Activated naive CD4-positive, alpha-beta T cell treated with anti-CD3 and anti-CD28 coated beads, Interleukin-2, amount 50 U/mL, for 24 hours (primary cell): ENCODE results near the gene SHISA6.

Experiments
- H3K27ac Mint-ChIP-seq: one replicate; pipeline ENCODE4 v1.8.0; 2021; ENCODE audit warnings: mild to moderate bottlenecking, mixed read lengths
- H3K27me3 Mint-ChIP-seq: one replicate; pipeline ENCODE4 v1.8.0; 2021; ENCODE audit warnings: mixed read lengths
- H3K36me3 Mint-ChIP-seq: one replicate; pipeline ENCODE4 v1.8.0; 2021; ENCODE audit warnings: mixed read lengths
- H3K4me1 Mint-ChIP-seq: one replicate; pipeline ENCODE4 v1.8.0; 2021; ENCODE audit warnings: mixed read lengths
- H3K4me3 Mint-ChIP-seq: one replicate; pipeline ENCODE4 v1.8.0; 2021; ENCODE audit warnings: mild to moderate bottlenecking, mixed read lengths
- H3K9me3 Mint-ChIP-seq: one replicate; pipeline ENCODE4 v1.8.0; 2021; ENCODE audit warnings: mixed read lengths

Gene SHISA6

DNA sequence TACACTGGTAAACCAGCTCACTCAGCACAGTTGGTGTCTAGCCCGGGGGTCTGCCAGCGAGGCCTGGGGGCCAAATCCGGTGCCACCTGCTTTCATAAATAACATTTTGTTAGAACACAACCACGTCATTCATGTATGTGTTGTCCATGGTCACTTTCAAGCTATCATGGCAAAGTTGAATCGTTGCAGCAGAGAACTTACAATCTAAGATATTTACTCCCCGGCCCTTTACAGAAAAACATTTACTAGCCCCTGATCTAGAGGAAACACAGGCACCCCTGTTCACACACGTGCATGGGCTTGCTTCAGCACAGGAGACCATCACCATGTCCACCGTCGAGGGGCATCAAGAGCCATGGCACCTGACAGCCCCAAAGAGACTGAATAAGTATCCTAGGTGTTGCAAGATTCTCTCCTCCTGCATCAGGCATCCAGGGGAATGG, 245.9 kb downstream of the SHISA6 start:
- Mint-ChIP-seq H3K27me3 (no peaks in the 10 kb centered on the region), H3K9me3 (peaks cover 10% of the 10 kb centered on the region), H3K36me3 (no peaks in the 10 kb centered on the region), H3K4me3 (no peak overlapping the region), H3K4me1 (no peaks in the 10 kb centered on the region), H3K27ac (no peak overlapping the region)

- H3K4me3 Mint-ChIP-seq, result no peak overlapping the region
- H3K36me3 Mint-ChIP-seq, result no peaks in the 10 kb centered on the region
- peaks cover 10% of the 10 kb centered on the region for H3K9me3 Mint-ChIP-seq
- H3K27me3 Mint-ChIP-seq, result no peaks in the 10 kb centered on the region
- no peaks in the 10 kb centered on the region for H3K4me1 Mint-ChIP-seq
- no peak overlapping the region for H3K27ac Mint-ChIP-seq
Observed at GRCh38 chr17:11487469-11487868, 246.5 kb downstream of the SHISA6 start.

GRCh38 chr17:11488407-11488806, 247.4 kb downstream of the SHISA6 start:
- no peaks in the 10 kb centered on the region for H3K4me1 Mint-ChIP-seq
- peaks cover 10% of the 10 kb centered on the region for H3K9me3 Mint-ChIP-seq
- H3K4me3 Mint-ChIP-seq, result no peak overlapping the region
- H3K27me3 Mint-ChIP-seq, result no peaks in the 10 kb centered on the region
- no peak overlapping the region for H3K27ac Mint-ChIP-seq
- no peaks in the 10 kb centered on the region for H3K36me3 Mint-ChIP-seq

GRCh38 chr17:11490171-11490755, 249.2 kb downstream of the SHISA6 start:
- Mint-ChIP-seq H3K9me3 (peaks cover 10% of the 10 kb centered on the region), H3K27me3 (no peaks in the 10 kb centered on the region), H3K4me3 (no peak overlapping the region), H3K27ac (no peak overlapping the region), H3K36me3 (no peaks in the 10 kb centered on the region), H3K4me1 (no peaks in the 10 kb centered on the region)

DNA sequence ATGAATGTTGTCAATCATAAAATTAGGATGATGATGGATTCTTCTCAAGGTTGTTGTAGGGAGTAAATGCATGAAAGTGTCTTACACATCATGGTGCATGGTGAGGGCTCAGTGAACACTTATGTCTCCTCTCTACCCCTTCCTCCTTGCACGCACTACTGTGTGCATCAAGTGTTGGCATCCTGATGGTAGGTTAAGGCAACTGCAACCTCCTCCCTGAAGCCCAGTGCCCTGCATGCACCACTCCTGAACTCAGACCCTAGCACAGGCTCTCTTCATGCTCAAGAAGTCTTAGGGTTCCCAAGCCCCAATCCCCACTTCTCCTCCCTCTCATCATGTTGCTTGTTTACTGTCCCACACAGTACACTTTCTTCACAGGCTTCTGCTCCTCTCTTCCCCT, 251.5 kb downstream of the SHISA6 start:
- Mint-ChIP-seq H3K4me1 (no peaks in the 10 kb centered on the region), H3K9me3 (peaks cover 10% of the 10 kb centered on the region), H3K27me3 (no peaks in the 10 kb centered on the region), H3K36me3 (no peaks in the 10 kb centered on the region), H3K4me3 (no peak overlapping the region), H3K27ac (no peak overlapping the region)

DNA sequence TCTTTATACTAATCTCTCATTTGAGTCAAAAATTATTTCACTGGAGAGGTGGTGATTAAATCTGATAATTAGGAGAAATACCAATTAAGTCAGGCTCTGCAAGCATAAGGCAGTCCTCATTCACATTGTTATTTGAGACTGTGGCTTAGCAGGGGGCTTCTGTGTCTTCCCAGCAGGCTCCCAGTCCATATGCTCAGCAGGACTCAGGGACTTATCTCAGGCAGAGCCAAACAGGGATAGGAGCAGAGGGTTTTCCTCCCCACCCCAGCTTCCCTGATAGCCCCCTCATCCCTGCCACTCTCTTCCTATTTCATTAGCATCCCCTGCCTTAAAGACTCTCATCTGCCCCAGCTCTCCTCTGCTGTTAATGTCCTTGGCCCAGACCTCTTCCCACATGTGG, 252.9 kb downstream of the SHISA6 start:
- Mint-ChIP-seq H3K36me3 (no peaks in the 10 kb centered on the region), H3K9me3 (peaks cover 10% of the 10 kb centered on the region), H3K4me1 (no peaks in the 10 kb centered on the region), H3K27ac (no peak overlapping the region), H3K27me3 (no peaks in the 10 kb centered on the region), H3K4me3 (no peak overlapping the region)

GRCh38 chr17:11495613-11496012, 254.6 kb downstream of the SHISA6 start:
- no peaks in the 10 kb centered on the region for H3K27me3 Mint-ChIP-seq
- H3K4me3 Mint-ChIP-seq, result no peak overlapping the region
- H3K27ac Mint-ChIP-seq, result no peak overlapping the region
- no peaks in the 10 kb centered on the region for H3K4me1 Mint-ChIP-seq
- no peaks in the 10 kb centered on the region for H3K36me3 Mint-ChIP-seq
- peaks cover 2% of the 10 kb centered on the region for H3K9me3 Mint-ChIP-seq

GRCh38 chr17:11499881-11500280, 258.9 kb downstream of the SHISA6 start:
- Mint-ChIP-seq H3K27ac (no peak overlapping the region), H3K27me3 (no peaks in the 10 kb centered on the region), H3K36me3 (no peaks in the 10 kb centered on the region), H3K4me3 (no peak overlapping the region), H3K9me3 (no peaks in the 10 kb centered on the region), H3K4me1 (no peaks in the 10 kb centered on the region)

DNA sequence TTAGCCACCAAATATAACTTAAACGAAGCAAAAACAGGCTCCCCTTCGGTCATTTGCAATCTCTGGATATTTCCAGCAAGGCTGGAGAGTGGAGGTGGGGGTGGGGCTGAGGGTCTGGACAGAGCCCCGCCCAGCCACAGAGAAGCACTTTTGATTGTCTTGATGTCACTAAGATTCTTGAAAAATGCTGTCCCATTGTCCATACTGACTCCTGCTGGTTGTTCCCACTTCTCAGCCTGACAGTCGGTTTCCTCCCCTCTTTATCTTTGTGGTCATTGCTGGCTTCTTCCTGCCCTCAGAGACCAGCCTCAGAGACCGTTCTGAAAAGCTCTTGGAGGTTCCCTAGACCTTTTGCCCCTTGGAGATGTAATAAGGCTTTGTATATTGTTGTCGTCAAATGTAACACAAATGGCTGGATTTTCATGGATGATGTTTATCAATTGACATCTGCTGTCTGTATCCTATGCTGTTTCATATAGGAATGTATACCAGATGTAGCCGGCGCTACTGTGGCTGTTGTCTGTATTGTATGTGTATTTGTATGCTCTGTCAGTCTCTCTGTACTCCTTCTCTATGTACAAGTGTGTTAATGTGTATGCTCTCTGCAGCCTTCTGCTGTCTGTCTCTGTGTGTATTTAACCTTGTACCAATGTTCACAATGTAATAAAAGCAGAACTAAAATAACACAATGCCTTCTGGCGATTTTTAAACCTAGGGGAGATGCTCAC, 262.5 kb downstream of the SHISA6 start:
- no peaks in the 10 kb centered on the region for H3K4me1 Mint-ChIP-seq
- no peaks in the 10 kb centered on the region for H3K27me3 Mint-ChIP-seq
- no peaks in the 10 kb centered on the region for H3K36me3 Mint-ChIP-seq
- no peak overlapping the region for H3K27ac Mint-ChIP-seq
- H3K9me3 Mint-ChIP-seq, result no peaks in the 10 kb centered on the region
- H3K4me3 Mint-ChIP-seq, result no peak overlapping the region

DNA sequence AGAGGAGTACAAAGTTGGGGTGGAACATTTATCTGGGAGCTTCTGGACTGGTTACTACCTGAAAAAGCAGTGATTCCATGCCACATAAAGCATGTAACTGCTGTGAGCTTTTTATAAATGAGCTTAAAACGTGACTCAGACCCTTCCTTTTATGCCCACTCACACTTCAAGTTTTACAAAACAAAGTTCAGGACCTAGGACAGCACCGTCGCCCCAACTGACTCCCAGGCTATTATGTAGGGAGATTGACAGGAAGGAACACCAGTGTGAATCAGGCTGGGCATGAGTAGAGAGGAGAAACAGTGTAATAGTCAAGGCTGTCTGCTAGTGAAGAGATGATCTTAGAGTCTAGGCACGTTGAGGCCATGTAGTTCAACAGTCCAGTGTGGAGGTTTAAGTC, 265.6 kb downstream of the SHISA6 start:
- H3K36me3 Mint-ChIP-seq, result no peaks in the 10 kb centered on the region
- H3K4me1 Mint-ChIP-seq, result no peaks in the 10 kb centered on the region
- no peaks in the 10 kb centered on the region for H3K27me3 Mint-ChIP-seq
- H3K9me3 Mint-ChIP-seq, result no peaks in the 10 kb centered on the region
- H3K4me3 Mint-ChIP-seq, result no peak overlapping the region
- no peak overlapping the region for H3K27ac Mint-ChIP-seq

GRCh38 chr17:11511696-11512095, 270.7 kb downstream of the SHISA6 start:
- H3K27ac Mint-ChIP-seq, result no peak overlapping the region
- no peak overlapping the region for H3K4me3 Mint-ChIP-seq
- H3K36me3 Mint-ChIP-seq, result no peaks in the 10 kb centered on the region
- H3K9me3 Mint-ChIP-seq, result no peaks in the 10 kb centered on the region
- no peaks in the 10 kb centered on the region for H3K4me1 Mint-ChIP-seq
- no peaks in the 10 kb centered on the region for H3K27me3 Mint-ChIP-seq

DNA sequence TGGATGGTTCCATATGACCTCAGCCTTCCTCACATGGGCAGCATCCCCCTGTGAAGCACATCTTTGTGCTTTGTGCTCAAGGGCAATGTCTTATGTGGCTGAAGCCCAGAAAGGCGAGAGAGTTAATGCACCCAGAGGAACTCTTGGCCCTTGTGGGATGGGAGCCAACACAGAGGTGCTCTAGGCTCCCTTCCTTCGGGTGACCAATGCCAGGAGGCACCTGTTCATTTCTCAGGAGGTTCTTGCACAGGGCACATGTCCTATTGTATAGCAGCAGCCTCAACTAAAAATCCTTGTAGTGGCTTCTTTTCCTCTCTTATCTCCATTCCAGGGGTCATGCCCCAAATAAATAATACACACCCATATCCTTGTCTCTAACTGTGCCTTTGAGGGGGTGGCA, 273.6 kb downstream of the SHISA6 start:
- Mint-ChIP-seq H3K27me3 (no peaks in the 10 kb centered on the region), H3K36me3 (no peaks in the 10 kb centered on the region), H3K4me3 (no peak overlapping the region), H3K27ac (no peak overlapping the region), H3K9me3 (no peaks in the 10 kb centered on the region), H3K4me1 (no peaks in the 10 kb centered on the region)

DNA sequence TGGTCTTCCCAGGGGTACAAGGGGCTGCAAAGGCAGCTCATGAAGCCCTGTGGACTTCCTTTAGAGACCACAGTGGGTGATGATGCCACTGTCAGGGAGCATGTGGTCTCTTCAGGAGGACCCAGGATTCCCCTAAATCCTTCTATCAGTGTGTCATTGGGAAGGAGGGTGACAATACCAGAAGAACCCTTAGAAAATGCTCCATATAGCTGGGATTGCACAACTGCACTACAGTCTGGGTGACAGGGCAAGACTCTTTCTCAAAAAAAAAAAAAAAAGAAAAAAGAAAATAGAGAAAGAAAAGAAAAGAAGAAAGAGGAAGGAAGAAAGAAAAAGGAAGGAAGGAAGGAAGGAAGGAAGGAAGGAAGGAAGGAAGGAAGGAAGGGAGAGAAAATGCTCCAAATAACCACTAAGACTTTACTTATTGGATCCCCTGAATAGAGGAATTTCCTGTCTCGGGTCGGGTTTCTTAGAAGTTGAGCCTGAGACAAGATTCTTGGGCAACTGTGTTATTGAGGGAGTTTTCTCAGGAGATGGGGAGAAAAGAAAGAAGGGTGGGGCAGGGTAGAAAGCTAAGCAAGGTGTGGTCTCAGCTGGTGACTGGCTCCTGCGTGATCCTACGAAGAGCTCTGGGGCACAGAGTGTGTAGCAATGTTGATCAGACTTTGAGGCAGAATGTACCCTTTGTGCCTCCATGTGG, 274.1 kb downstream of the SHISA6 start:
- H3K27me3 Mint-ChIP-seq, result no peaks in the 10 kb centered on the region
- H3K9me3 Mint-ChIP-seq, result no peaks in the 10 kb centered on the region
- H3K4me3 Mint-ChIP-seq, result no peak overlapping the region
- no peak overlapping the region for H3K27ac Mint-ChIP-seq
- no peaks in the 10 kb centered on the region for H3K36me3 Mint-ChIP-seq
- H3K4me1 Mint-ChIP-seq, result no peaks in the 10 kb centered on the region

- Mint-ChIP-seq H3K4me1 (no peaks in the 10 kb centered on the region), H3K9me3 (no peaks in the 10 kb centered on the region), H3K4me3 (no peak overlapping the region), H3K27me3 (no peaks in the 10 kb centered on the region), H3K27ac (no peak overlapping the region), H3K36me3 (no peaks in the 10 kb centered on the region)
Observed at GRCh38 chr17:11515901-11516300, 274.9 kb downstream of the SHISA6 start.

DNA sequence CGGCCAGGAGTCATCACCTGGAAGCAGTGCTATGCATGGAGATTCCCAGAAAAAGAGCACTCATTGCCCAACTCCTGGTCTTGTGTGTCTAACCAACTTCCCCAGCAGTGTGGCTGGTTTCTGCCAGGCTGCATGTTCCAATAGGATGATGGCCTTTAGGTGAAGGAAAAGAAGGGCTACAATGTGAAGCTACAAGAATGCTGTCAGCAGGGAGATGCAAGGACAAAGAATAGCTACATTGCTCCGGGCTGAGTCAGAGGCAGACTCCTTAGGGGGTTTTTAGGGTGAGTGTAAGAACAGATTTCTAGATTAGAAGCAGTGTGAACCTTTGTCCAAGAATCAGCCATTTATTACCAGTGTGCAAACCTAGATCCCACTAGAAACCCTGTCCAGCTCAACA, 294.2 kb downstream of the SHISA6 start:
- H3K36me3 Mint-ChIP-seq, result no peaks in the 10 kb centered on the region
- no peaks in the 10 kb centered on the region for H3K27me3 Mint-ChIP-seq
- H3K9me3 Mint-ChIP-seq, result peaks cover 5% of the 10 kb centered on the region
- H3K4me3 Mint-ChIP-seq, result no peak overlapping the region
- no peak overlapping the region for H3K27ac Mint-ChIP-seq
- H3K4me1 Mint-ChIP-seq, result no peaks in the 10 kb centered on the region

GRCh38 chr17:11538366-11538765, 297.4 kb downstream of the SHISA6 start:
- Mint-ChIP-seq H3K27ac (no peak overlapping the region), H3K27me3 (no peaks in the 10 kb centered on the region), H3K36me3 (no peaks in the 10 kb centered on the region), H3K9me3 (peaks cover 5% of the 10 kb centered on the region), H3K4me3 (no peak overlapping the region), H3K4me1 (no peaks in the 10 kb centered on the region)
